HepG2 (cell line): ENCODE data around the gene SVOP. TPM values are rescaled to one million over a fixed set of nuclear protein-coding genes. Genes with fewer than 3 reads are reported as not detected.

Experiments
- ATAC-seq: fragments of 200-7000 bp; cut with Tn5 transposase; 3 replicates; pipeline ENCODE4 v1.9.1; 2020; ENCODE audit warnings: mild to moderate bottlenecking, moderate library complexity
- BruUV-seq: library from RNA; stranded (reverse); fragments of 400-500 nt; replicated peaks from 2 replicates; lab custom pipeline; 2021; lab: Mats Ljungman, UMichigan
- CTCF ChIA-PET: fragments of 300-600 bp; formaldehyde crosslinking; extraction: SDS; loops from one replicate; lab custom pipeline; 2021; ENCODE audit warnings: low total read pairs, inconsistent platforms, low intra/inter-chr PET ratio; lab: Yijun Ruan, JAX
- POLR2A ChIA-PET: fragments of 350-600 bp; sonication (Branson Sonifier 250); formaldehyde crosslinking; loops from one replicate; lab custom pipeline; 2020; ENCODE audit warnings: antibody characterized with exemption, inconsistent platforms; lab: Yijun Ruan, JAX
- DNase-seq: peaks from one replicate; pipeline ENCODE4 v3.0.0-alpha.2; 2015; ENCODE audit warnings: low spot score
- FAIRE-seq: peaks from 3 replicates; lab custom pipeline; 2011; peaks lifted over from hg19 to GRCh38; lab: Jason Lieb, UNC
- H2AFZ ChIP-seq: one replicate; pipeline ENCODE4 v1.6.1; 2011; ENCODE audit warnings: low read length, inconsistent platforms
- H3K27ac ChIP-seq: fragments of 300-600 bp; 3 replicates; pipeline ENCODE4 v1.8.0; 2011; ENCODE audit warnings: mixed run types, mild to moderate bottlenecking, mixed read lengths, low read length, inconsistent platforms; ENCODE audit not compliant: insufficient read depth; ENCODE audit errors: extremely low read length
- H3K27me3 ChIP-seq, 2 experiments: fragments of 200-600 bp in 1 of 2; 2 replicates in 1 of 2; 3 replicates in 1 of 2; pipeline versions ENCODE4 v1.6.0 to v1.8.0; 2011; ENCODE audit warnings: low read length in 2 of 2, mild to moderate bottlenecking in 2 of 2, moderate library complexity in 2 of 2, inconsistent platforms in 1 of 2; ENCODE audit not compliant: insufficient read depth in 2 of 2, control insufficient read depth in 1 of 2
- H3K36me3 ChIP-seq, 2 experiments: fragments of 200-600 bp in 1 of 2; replicated peaks in 1 of 2; 2 replicates in 1 of 2; 3 replicates in 1 of 2; pipeline versions ENCODE4 v1.5.1 to v1.8.0; 2011; ENCODE audit warnings: low read length in 2 of 2, inconsistent platforms in 1 of 2; ENCODE audit not compliant: insufficient read depth in 2 of 2, control insufficient read depth in 1 of 2
- H3K4me1 ChIP-seq: 2 replicates; pipeline ENCODE4 v1.5.1; 2012; ENCODE audit warnings: low read length, inconsistent platforms; ENCODE audit not compliant: insufficient read depth
- H3K4me2 ChIP-seq: 2 replicates; pipeline ENCODE4 v1.6.0; 2011; ENCODE audit warnings: low read depth, low read length, inconsistent platforms
- H3K4me3 ChIP-seq, 3 experiments: fragments of 200-600 bp in 1 of 3; sonication (generic), shearing (Covaris generic) in 1 of 3; replicated peaks in 1 of 3; 2 replicates each; pipeline ENCODE4 v1.5.1; 2011 to 2016; ENCODE audit warnings: low read length in 3 of 3, inconsistent platforms in 2 of 3, low read depth in 2 of 3, mild to moderate bottlenecking in 2 of 3, control low read depth in 1 of 3, mixed read lengths in 1 of 3; ENCODE audit not compliant: insufficient read depth in 1 of 3
- H3K79me2 ChIP-seq: one replicate; pipeline ENCODE4 v1.6.1; 2011; ENCODE audit warnings: low read length, inconsistent platforms; ENCODE audit not compliant: insufficient read depth
- H3K9ac ChIP-seq: 2 replicates; pipeline ENCODE4 v1.6.0; 2011; ENCODE audit warnings: mild to moderate bottlenecking, low read depth, low read length, inconsistent platforms; ENCODE audit not compliant: insufficient read depth
- H3K9me3 ChIP-seq: 2 replicates; pipeline ENCODE4 v1.5.1; 2012; ENCODE audit warnings: mild to moderate bottlenecking, low read length
- H4K20me1 ChIP-seq: 2 replicates; pipeline ENCODE4 v1.6.0; 2011; ENCODE audit warnings: inconsistent platforms, mild to moderate bottlenecking, low read length, moderate library complexity; ENCODE audit not compliant: insufficient read depth
- ATF7 ChIP-seq, 2 experiments: fragments of 450-650 bp in 1 of 2; sonication (generic) in 1 of 2; formaldehyde crosslinking in 1 of 2; IDR thresholded peaks; 2 replicates each; pipeline versions ENCODE4 v1.4.0 to v1.6.1; 2016 to 2020; ENCODE audit warnings: antibody characterized with exemption in 1 of 2, mild to moderate bottlenecking in 1 of 2, missing genetic modification reagents in 1 of 2
- CREB1 ChIP-seq, 2 experiments: fragments of 450-650 bp in 1 of 2; IDR thresholded peaks; 2 replicates each; pipeline ENCODE4 v1.6.1; 2016 to 2017; ENCODE audit warnings: control low read depth in 1 of 2, mild to moderate bottlenecking in 1 of 2, missing compliant biosample characterization in 1 of 2, missing genetic modification characterization in 1 of 2
- SOX13 ChIP-seq, 3 experiments: fragments of 450-650 bp in 1 of 3; sonication (generic) in 1 of 3; formaldehyde crosslinking in 1 of 3; IDR thresholded peaks in 2 of 3; conservative IDR thresholded peaks in 1 of 3; 2 replicates each; pipeline versions ENCODE4 v1.5.0 to v1.6.1; 2016 to 2020; ENCODE audit warnings: antibody characterized with exemption in 1 of 3, mild to moderate bottlenecking in 1 of 3, missing compliant biosample characterization in 1 of 3, missing genetic modification reagents in 1 of 3, moderate library complexity in 1 of 3
- WGBS: methylation state at CpG from one replicate; pipeline ENCODE4 v1.1.6; 2017; ENCODE audit warnings: low lambda C conversion rate; 5-methylcytosine and 5-hydroxymethylcytosine counted together
- in situ Hi-C: cut with HindIII; loops from 2 replicates; pipeline ENCODE4 v1.10.0; 2017; ENCODE audit warnings: low pct_unique_long_range_greater_than_20kb; ENCODE audit not compliant: extremely low pct_ligation_motif_present
- intact Hi-C: fragments of 100-400 bp; cut with micrococcal nuclease; formaldehyde crosslinking; loops from one replicate; pipeline ENCODE4 v1.10.0; 2022; ENCODE audit not compliant: unreplicated experiment
- polyA plus RNA-seq, 8 experiments: library from polyadenylated mRNA; depleted of rRNA in 3 of 8; stranded (reverse) in 7 of 8; unstranded in 1 of 8; fragments of >200 nt; fragmentation: Illumina TruSeq in 4 of 8; extraction: Trizol in 4 of 8; gene quantifications; 2 replicates each; pipeline versions ENCODE4 v1.2.1 to v1.2.3, GENCODE V29; 2011 to 2016; ENCODE audit warnings: low read depth in 4 of 8, missing spikeins in 1 of 8, mixed read lengths in 1 of 8; ENCODE audit not compliant: insufficient read depth in 1 of 8
- total RNA-seq, 5 experiments: library from RNA; depleted of rRNA; stranded (reverse); fragments of >200 nt; fragmentation: Illumina TruSeq; extraction: Trizol; gene quantifications; 2 replicates each; pipeline ENCODE4 v1.2.3, GENCODE V29; 2016; ENCODE audit warnings: low read depth in 1 of 5
- TF ChIP-seq, protein P1 (sequence below): IDR thresholded peaks from 2 replicates; pipeline ENCODE4 v1.6.1; 2018; ENCODE audit warnings: missing genetic modification reagents
- TF ChIP-seq, protein P2 (sequence below), 2 experiments: sonication (generic) in 1 of 2; formaldehyde crosslinking in 1 of 2; IDR thresholded peaks; 2 replicates each; pipeline versions ENCODE4 v1.6.1 to v1.9.0; 2014 to 2022; ENCODE audit warnings: antibody characterized with exemption in 1 of 2, borderline replicate concordance in 1 of 2, inconsistent platforms in 1 of 2, low read depth in 1 of 2, missing genetic modification reagents in 1 of 2

Gene SVOP
- total and polyA plus RNA-seq, 2 of the 13 experiments (the other 11 are each of a cell fraction or from before 2014, with no cell fraction given) = not detected

DNA sequence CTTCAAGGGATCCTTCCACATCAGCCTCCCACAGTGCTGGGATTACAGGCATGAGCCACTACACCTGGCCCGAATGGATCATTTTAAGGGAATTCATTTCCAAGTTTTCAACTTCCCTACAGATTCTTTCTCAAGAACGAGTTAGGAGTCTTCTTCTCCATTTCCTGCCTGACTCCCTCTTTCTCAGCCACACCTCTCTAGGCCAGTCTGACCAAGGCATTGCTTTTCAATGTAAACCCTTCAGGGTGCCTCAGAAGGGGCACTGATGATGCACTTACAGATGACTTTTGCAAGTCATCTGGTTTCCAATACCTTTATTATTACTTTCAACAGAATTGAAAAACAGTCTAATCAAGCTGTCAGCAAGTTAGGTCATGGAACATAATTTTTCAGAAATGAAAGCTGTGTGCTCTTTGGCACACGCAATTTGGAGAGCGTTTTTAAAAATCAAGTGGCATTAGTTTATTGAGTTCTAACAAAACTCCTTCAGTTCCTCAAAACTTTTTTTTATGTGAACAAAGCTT is 47.2 kb downstream of the SVOP start (continued):
- TF ChIP-seq, protein P1, sequence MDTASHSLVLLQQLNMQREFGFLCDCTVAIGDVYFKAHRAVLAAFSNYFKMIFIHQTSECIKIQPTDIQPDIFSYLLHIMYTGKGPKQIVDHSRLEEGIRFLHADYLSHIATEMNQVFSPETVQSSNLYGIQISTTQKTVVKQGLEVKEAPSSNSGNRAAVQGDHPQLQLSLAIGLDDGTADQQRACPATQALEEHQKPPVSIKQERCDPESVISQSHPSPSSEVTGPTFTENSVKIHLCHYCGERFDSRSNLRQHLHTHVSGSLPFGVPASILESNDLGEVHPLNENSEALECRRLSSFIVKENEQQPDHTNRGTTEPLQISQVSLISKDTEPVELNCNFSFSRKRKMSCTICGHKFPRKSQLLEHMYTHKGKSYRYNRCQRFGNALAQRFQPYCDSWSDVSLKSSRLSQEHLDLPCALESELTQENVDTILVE = no peak
- TF ChIP-seq SOX13 (IDR thresholded peaks at IDR 0.05) (no peak), SOX13 (CRISPR knock-in tag; conservative IDR thresholded peaks at IDR 0.05 in 1 of 2, IDR thresholded peaks at IDR 0.05 in 1 of 2) (no peak)

- POLR2A ChIA-PET = no interaction called here
- H3K4me1 ChIP-seq = peaks cover 5% of the 10 kb centered on the region; the same call in 1 of the 2 replicates
- no peak for DNase-seq
- no TSS peak for BruUV-seq
- no peak for ATAC-seq
- no peaks in the 10 kb centered on the region for H4K20me1 ChIP-seq
- no peaks in the 10 kb centered on the region for H3K9me3 ChIP-seq
- no peak overlapping the region for H3K27ac ChIP-seq
- WGBS = 39% methylated on average over 9 of the region's 9 CpGs
- no peak overlapping the region for H3K4me2 ChIP-seq
- no peak overlapping the region for H3K9ac ChIP-seq
- CTCF ChIA-PET = no interaction called here
- in situ Hi-C loops = no loop called here
- H3K79me2 ChIP-seq = no peaks in the 10 kb centered on the region
- H3K27me3 ChIP-seq = peaks cover 0 to 3% of the 10 kb centered on the region in 2 experiments; a peak in 1 of 5 replicates
- no peak overlapping the region for H2AFZ ChIP-seq
- no peaks in the 10 kb centered on the region for H3K36me3 ChIP-seq
- no peak for FAIRE-seq
- TF ChIP-seq CREB1 (IDR thresholded peaks at IDR 0.05) = peak; percentile 93
- TF ChIP-seq CREB1 (CRISPR knock-in tag; IDR thresholded peaks at IDR 0.05) = no peak
- TF ChIP-seq ATF7 (IDR thresholded peaks at IDR 0.05) = peak; percentile 96
- TF ChIP-seq ATF7 (CRISPR knock-in tag; IDR thresholded peaks at IDR 0.05) = no peak
- TF ChIP-seq, protein P2, sequence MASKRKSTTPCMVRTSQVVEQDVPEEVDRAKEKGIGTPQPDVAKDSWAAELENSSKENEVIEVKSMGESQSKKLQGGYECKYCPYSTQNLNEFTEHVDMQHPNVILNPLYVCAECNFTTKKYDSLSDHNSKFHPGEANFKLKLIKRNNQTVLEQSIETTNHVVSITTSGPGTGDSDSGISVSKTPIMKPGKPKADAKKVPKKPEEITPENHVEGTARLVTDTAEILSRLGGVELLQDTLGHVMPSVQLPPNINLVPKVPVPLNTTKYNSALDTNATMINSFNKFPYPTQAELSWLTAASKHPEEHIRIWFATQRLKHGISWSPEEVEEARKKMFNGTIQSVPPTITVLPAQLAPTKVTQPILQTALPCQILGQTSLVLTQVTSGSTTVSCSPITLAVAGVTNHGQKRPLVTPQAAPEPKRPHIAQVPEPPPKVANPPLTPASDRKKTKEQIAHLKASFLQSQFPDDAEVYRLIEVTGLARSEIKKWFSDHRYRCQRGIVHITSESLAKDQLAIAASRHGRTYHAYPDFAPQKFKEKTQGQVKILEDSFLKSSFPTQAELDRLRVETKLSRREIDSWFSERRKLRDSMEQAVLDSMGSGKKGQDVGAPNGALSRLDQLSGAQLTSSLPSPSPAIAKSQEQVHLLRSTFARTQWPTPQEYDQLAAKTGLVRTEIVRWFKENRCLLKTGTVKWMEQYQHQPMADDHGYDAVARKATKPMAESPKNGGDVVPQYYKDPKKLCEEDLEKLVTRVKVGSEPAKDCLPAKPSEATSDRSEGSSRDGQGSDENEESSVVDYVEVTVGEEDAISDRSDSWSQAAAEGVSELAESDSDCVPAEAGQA (IDR thresholded peaks at IDR 0.05; ENCODE audit: low read depth) = no peak
- TF ChIP-seq, protein P2 (CRISPR knock-in tag; IDR thresholded peaks at IDR 0.05; ENCODE audit: borderline replicate concordance) = no peak
- intact Hi-C loops = no loop called here
- H3K4me3 ChIP-seq = no peak overlapping the region
These were observed 48.5 kb downstream of the SVOP start for GRCh38 chr12:108972358-108972757.
